Motor neuron (in vitro differentiated cells): ENCODE data around the gene CIBAR2. TPM values are rescaled to one million over a fixed set of nuclear protein-coding genes. Genes with fewer than 3 reads are reported as not detected.
A peak's percentile ranks its signal among the peaks of the same experiment; 100 is the strongest.

Experiments used
- ATAC-seq, 8 experiments: fragments of 200-7000 bp; cut with Tn5 transposase; replicated peaks in 6 of 8; 2 replicates each; pipeline ENCODE4 v1.8.0; 2021; ENCODE audit warnings: mild to moderate bottlenecking in 8 of 8, moderate library complexity in 8 of 8
- H3K27ac ChIP-seq, 2 donors: fragments of 250-450 bp; sonication (Bioruptor Pico); 2 replicates each; pipeline ENCODE4 v1.9.0; 2021; ENCODE audit warnings: antibody characterized with exemption in 2 of 2, mild to moderate bottlenecking in 2 of 2, moderate library complexity in 1 of 2
- H3K4me1 ChIP-seq, 2 donors: fragments of 250-450 bp; sonication (Bioruptor Pico); replicated peaks in 1 of 2; 2 replicates each; pipeline ENCODE4 v1.6.1; 2021; ENCODE audit warnings: antibody characterized with exemption in 2 of 2, mild to moderate bottlenecking in 2 of 2, moderate library complexity in 1 of 2
- H3K4me3 ChIP-seq, 5 donors: fragments of 250-450 bp; sonication (Bioruptor Pico); 2 replicates each; pipeline ENCODE4 v1.9.0; 2021; ENCODE audit warnings: antibody characterized with exemption in 5 of 5, mild to moderate bottlenecking in 5 of 5, moderate library complexity in 4 of 5
- WGBS, 10 experiments: fragments of 450-650 bp; shearing (Covaris generic); methylation state at CpG; one replicate each; pipeline ENCODE4 v1.0.0; 2022; 5-methylcytosine and 5-hydroxymethylcytosine counted together
- in situ Hi-C, 9 experiments: fragments of 400-800 bp; cut with MboI; loops; one replicate each; pipeline ENCODE4 v1.15.0; 2021; ENCODE audit warnings: low sequenced_read_pairs in 9 of 9, low pct_unique_long_range_greater_than_20kb in 2 of 9; ENCODE audit not compliant: unreplicated experiment in 9 of 9
- total RNA-seq, 8 experiments: library from RNA; unstranded; fragments of 300-600 nt; gene quantifications; 2 replicates each; pipeline versions ENCODE4 v1.2.3 to v1.2.4, GENCODE V29; 2022

The CIBAR2 gene
- total RNA-seq, 8 experiments from 2014 or later: 0.37 to 19.0 (median 0.98) TPM; not detected in 3

- peak in 1 of 8 experiments; percentile 8 for ATAC-seq
- Histone ChIP-seq H3K4me3 (no peak overlapping the region), H3K4me1 (peaks cover 21 to 28% of the 10 kb centered on the region in 2 donors), H3K27ac (no peak overlapping the region)
- 67 to 94% (median 77%) methylated on average over 2 to 9 of the region's 11 CpGs for WGBS, 10 experiments
- in situ Hi-C loops: no loop called here
Measured at GRCh38 chr16:85151079-85151602, 38.9 kb upstream of the CIBAR2 start.

GRCh38 chr16:85150331-85150940, 38.2 kb upstream of the CIBAR2 start:
- ATAC-seq: no peak
- in situ Hi-C loops: no loop called here
- no peak overlapping the region for H3K4me3 ChIP-seq
- no peak overlapping the region for H3K27ac ChIP-seq
- H3K4me1 ChIP-seq: peaks cover 21 to 28% of the 10 kb centered on the region in 2 donors
- WGBS, 10 experiments: 80 to 91% methylated on average over 2 to 4 of the region's 9 CpGs; no CpG with 5 or more reads in 8 of the 10 experiments

- Histone ChIP-seq H3K4me3 (no peak overlapping the region), H3K4me1 (peaks cover 21 to 28% of the 10 kb centered on the region in 2 donors), H3K27ac (no peak overlapping the region)
- in situ Hi-C loops: no loop called here
- peak in 3 of 8 experiments; percentile 8 to 43 (median 40) for ATAC-seq
- 50 to 85% (median 75%) methylated on average over 1 to 3 of the region's 14 CpGs; no CpG with 5 or more reads in 4 of the 10 experiments for WGBS, 10 experiments
Measured at GRCh38 chr16:85149776-85150175, 37.5 kb upstream of the CIBAR2 start.

- H3K4me3 ChIP-seq: no peak overlapping the region
- 13 to 95% (median 67%) methylated on average over 1 to 9 of the region's 9 CpGs for WGBS, 10 experiments
- peak in 1 of 8 experiments; percentile 6 for ATAC-seq
- peaks cover 21 to 28% of the 10 kb centered on the region in 2 donors for H3K4me1 ChIP-seq
- in situ Hi-C loops: no loop called here
- no peak overlapping the region for H3K27ac ChIP-seq
Measured at GRCh38 chr16:85148931-85149330, 36.7 kb upstream of the CIBAR2 start.

GRCh38 chr16:85146922-85147651, 34.8 kb upstream of the CIBAR2 start:
- Histone ChIP-seq H3K4me1 (peaks cover 18 to 34% of the 10 kb centered on the region in 2 donors), H3K4me3 (no peak overlapping the region), H3K27ac (peak overlapping the region; percentile 7 to 35)
- 0 to 79% (median 63%) methylated on average over 1 to 7 of the region's 27 CpGs; no CpG with 5 or more reads in 2 of the 10 experiments for WGBS, 10 experiments
- peak in 1 of 8 experiments; percentile 11 for ATAC-seq
- in situ Hi-C loops: no loop called here

GRCh38 chr16:85146532-85146797, 34.2 kb upstream of the CIBAR2 start:
- ATAC-seq: no peak
- WGBS, 10 experiments: 0 to 96% (median 80%) methylated on average over 1 to 3 of the region's 4 CpGs; no CpG with 5 or more reads in 6 of the 10 experiments
- peaks cover 21 to 32% of the 10 kb centered on the region in 2 donors for H3K4me1 ChIP-seq
- in situ Hi-C loops: no loop called here
- H3K27ac ChIP-seq: no peak overlapping the region
- H3K4me3 ChIP-seq: no peak overlapping the region

GRCh38 chr16:85145734-85146531, 33.7 kb upstream of the CIBAR2 start:
- WGBS, 10 experiments: 46 to 93% (median 86%) methylated on average over 1 to 5 of the region's 20 CpGs; no CpG with 5 or more reads in 7 of the 10 experiments

GRCh38 chr16:85145188-85145587, 32.9 kb upstream of the CIBAR2 start:
- Histone ChIP-seq H3K27ac (no peak overlapping the region), H3K4me3 (no peak overlapping the region), H3K4me1 (peaks cover 19 to 30% of the 10 kb centered on the region in 2 donors)
- in situ Hi-C loops: no loop called here
- 60 to 100% (median 79%) methylated on average over 2 to 7 of the region's 10 CpGs; no CpG with 5 or more reads in 5 of the 10 experiments for WGBS, 10 experiments
- no peak for ATAC-seq

More at GRCh38 chr16:85145734-85146531, 33.7 kb upstream of the CIBAR2 start:
- Histone ChIP-seq H3K4me3 (no peak overlapping the region), H3K4me1 (peaks cover 19 to 30% of the 10 kb centered on the region in 2 donors), H3K27ac (no peak overlapping the region)
- no peak for ATAC-seq
- in situ Hi-C loops: no loop called here

- no peak for ATAC-seq
Measured at GRCh38 chr16:85144026-85144915, 32.0 kb upstream of the CIBAR2 start.

GRCh38 chr16:85142771-85143211, 30.5 kb upstream of the CIBAR2 start:
- in situ Hi-C loops: no loop called here
- Histone ChIP-seq H3K4me3 (no peak overlapping the region), H3K27ac (no peak overlapping the region), H3K4me1 (peaks cover 21 to 30% of the 10 kb centered on the region in 2 donors)
- WGBS, 10 experiments: 76 to 100% (median 87%) methylated on average over 1 to 6 of the region's 19 CpGs; no CpG with 5 or more reads in 7 of the 10 experiments
- ATAC-seq: no peak

More at GRCh38 chr16:85144026-85144915, 32.0 kb upstream of the CIBAR2 start:
- Histone ChIP-seq H3K4me1 (peaks cover 19 to 29% of the 10 kb centered on the region in 2 donors), H3K27ac (no peak overlapping the region), H3K4me3 (no peak overlapping the region)
- in situ Hi-C loops: no loop called here
- WGBS, 10 experiments: 65 to 86% (median 81%) methylated on average over 3 to 13 of the region's 26 CpGs; no CpG with 5 or more reads in 6 of the 10 experiments

- 57 to 92% methylated on average over 1 to 5 of the region's 7 CpGs; no CpG with 5 or more reads in 8 of the 10 experiments for WGBS, 10 experiments
- no peak overlapping the region for H3K4me3 ChIP-seq
- peaks cover 23 to 31% of the 10 kb centered on the region in 2 donors for H3K4me1 ChIP-seq
- in situ Hi-C loops: no loop called here
- ATAC-seq: no peak
- H3K27ac ChIP-seq: no peak overlapping the region
Measured at GRCh38 chr16:85142129-85142513, 29.8 kb upstream of the CIBAR2 start.
